Measurements from ENCODE around the gene ESPL1. TPM values are rescaled to one million over a fixed set of nuclear protein-coding genes. Genes with fewer than 3 reads are reported as not detected.

The ESPL1 gene
- polyA plus RNA-seq, 1 experiment: 7.3 TPM

DNA sequence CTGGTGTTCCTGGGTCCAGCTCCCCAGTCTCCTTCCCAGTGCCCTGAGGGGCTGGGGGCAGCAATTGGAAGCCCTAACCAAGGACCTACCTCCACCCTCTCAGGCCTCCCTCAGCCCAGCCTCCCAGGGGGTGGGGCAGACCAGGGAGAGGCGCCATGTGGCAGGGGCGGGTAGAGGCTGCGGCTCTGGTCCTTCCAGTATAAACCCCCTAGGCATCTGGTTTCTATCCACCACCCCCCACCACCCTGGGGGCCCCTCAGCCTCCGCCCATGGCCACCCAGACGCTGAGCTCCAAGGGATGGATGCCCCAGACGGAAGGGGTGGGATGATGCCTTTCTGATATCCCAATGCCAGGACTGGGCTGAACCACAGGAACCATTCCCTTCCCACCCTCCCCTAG is 70.8 kb downstream of the ESPL1 start:
- H3K4me3 ChIP-seq (ENCODE audit: low read depth, low read length): no peak overlapping the region
- no peak for DNase-seq (ENCODE audit: low read depth)
- POLR2A ChIA-PET: no interaction called here
- peaks cover 29% of the 10 kb centered on the region for H3K27me3 ChIP-seq (ENCODE audit: control insufficient read depth, insufficient read depth, low read length)
- no peak for TF ChIP-seq CTCF (IDR thresholded peaks at IDR 0.05; ENCODE audit: insufficient read depth, low read depth, low read length)
- CTCF ChIA-PET: no interaction called here
- no peaks in the 10 kb centered on the region for H3K36me3 ChIP-seq (ENCODE audit: control insufficient read depth, insufficient read depth, low read length)

DNA sequence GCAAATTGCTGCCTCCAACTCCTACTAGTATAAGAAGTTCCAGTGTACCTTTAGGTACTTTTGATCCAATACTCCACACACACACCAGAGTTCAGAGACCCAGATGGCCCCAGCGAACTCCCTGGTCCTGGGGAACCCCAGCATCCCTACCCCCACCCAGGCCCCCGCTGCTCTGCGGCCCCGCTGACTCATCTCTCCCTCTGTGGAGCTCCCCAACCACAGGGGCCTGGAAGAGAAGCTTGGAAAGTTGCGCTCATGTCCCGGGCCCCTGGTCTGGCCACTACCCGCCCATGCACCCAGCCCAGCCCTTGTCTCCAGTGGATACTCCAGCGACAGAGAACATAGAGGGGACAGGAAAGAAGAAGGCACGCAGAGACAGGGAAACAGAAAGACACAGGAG is 72.3 kb downstream of the ESPL1 start:
- POLR2A ChIA-PET: no interaction called here
- no peak for TF ChIP-seq CTCF (IDR thresholded peaks at IDR 0.05; ENCODE audit: insufficient read depth, low read depth, low read length)
- CTCF ChIA-PET: interaction anchor here (10.7 kb wide), 1 partner anchor 14 kb away, joined by 210 read pairs; the partner anchor contains the start of gene AAAS
- DNase-seq (ENCODE audit: low read depth): no peak
- H3K27me3 ChIP-seq (ENCODE audit: control insufficient read depth, insufficient read depth, low read length): peaks cover 22% of the 10 kb centered on the region
- H3K4me3 ChIP-seq (ENCODE audit: low read depth, low read length): no peak overlapping the region
- no peaks in the 10 kb centered on the region for H3K36me3 ChIP-seq (ENCODE audit: control insufficient read depth, insufficient read depth, low read length)

Other genes with a start within 250 kb of the ESPL1 start
- 27.2 and 73.9 TPM in 2 replicates for gene TNS2, start 218.2 kb upstream of the ESPL1 start, polyA plus RNA-seq (2011; rRNA removed)
- 34.8 and 48.0 TPM in 2 replicates for gene SPRYD3, start 188.9 kb upstream of the ESPL1 start, polyA plus RNA-seq (2011; rRNA removed)
- gene IGFBP6, start 170.6 kb upstream of the ESPL1 start, polyA plus RNA-seq (2011; rRNA removed): 460 and 860 TPM in 2 replicates
- 0.16 and 0.34 TPM in 2 replicates for gene SOAT2, start 164.8 kb upstream of the ESPL1 start, polyA plus RNA-seq (2011; rRNA removed)
- gene ZNF740, start 87.6 kb upstream of the ESPL1 start, polyA plus RNA-seq (2011; rRNA removed): 15.7 and 16.8 TPM in 2 replicates
- 27.3 and 30.7 TPM in 2 replicates for gene CSAD, start 87.4 kb upstream of the ESPL1 start, polyA plus RNA-seq (2011; rRNA removed)
- 0.59 and 0.63 TPM in 2 replicates for gene ITGB7, start 61.0 kb upstream of the ESPL1 start, polyA plus RNA-seq (2011; rRNA removed)
- gene RARG, start 36.1 kb upstream of the ESPL1 start, polyA plus RNA-seq (2011; rRNA removed): 41.7 and 63.9 TPM in 2 replicates
- gene PFDN5, start 27.2 kb downstream of the ESPL1 start, polyA plus RNA-seq (2011; rRNA removed): 965 and 1,130 TPM in 2 replicates
- gene MYG1, start 31.4 kb downstream of the ESPL1 start, polyA plus RNA-seq (2011; rRNA removed): 49.7 and 78.3 TPM in 2 replicates
- gene AAAS, start 53.3 kb downstream of the ESPL1 start, polyA plus RNA-seq (2011; rRNA removed): 53.3 and 84.3 TPM in 2 replicates
- not detected in 2 replicates for gene SP7, start 68.1 kb downstream of the ESPL1 start, polyA plus RNA-seq (2011; rRNA removed)
- 44.4 and 58.2 TPM in 2 replicates for gene SP1, start 111.9 kb downstream of the ESPL1 start, polyA plus RNA-seq (2011; rRNA removed)
- not detected in 2 replicates for gene AMHR2, start 155.6 kb downstream of the ESPL1 start, polyA plus RNA-seq (2011; rRNA removed)
- 66.4 and 73.2 TPM in 2 replicates for gene PRR13, start 173.4 kb downstream of the ESPL1 start, polyA plus RNA-seq (2011; rRNA removed)
- gene PCBP2, start 183.8 kb downstream of the ESPL1 start, polyA plus RNA-seq (2011; rRNA removed): 267 and 268 TPM in 2 replicates
- gene MAP3K12, start 231.2 kb downstream of the ESPL1 start, polyA plus RNA-seq (2011; rRNA removed): 43.9 and 61.2 TPM in 2 replicates
- gene TARBP2, start 233.0 kb downstream of the ESPL1 start, polyA plus RNA-seq (2011; rRNA removed): 33.9 and 44.9 TPM in 2 replicates
- gene NPFF, start 239.2 kb downstream of the ESPL1 start, polyA plus RNA-seq (2011; rRNA removed): not detected in 2 replicates

All from BJ (cell line).